Chondrocyte (in vitro differentiated cells): ENCODE data around the gene ATG10. TPM values are rescaled to one million over a fixed set of nuclear protein-coding genes. Genes with fewer than 3 reads are reported as not detected.

ENCODE experiments used
- DNase-seq: peaks from one replicate; pipeline ENCODE4 v3.0.0; 2021; ENCODE audit warnings: mixed read lengths, low spot score
- H3K27ac Mint-ChIP-seq: one replicate; pipeline ENCODE4 v1.8.0; 2021; ENCODE audit warnings: mild to moderate bottlenecking, moderate library complexity, mixed read lengths; ENCODE audit not compliant: unreplicated experiment
- H3K27me3 Mint-ChIP-seq: 2 replicates; pipeline ENCODE4 v1.8.0; 2021; ENCODE audit warnings: low read depth, mixed read lengths
- H3K36me3 Mint-ChIP-seq: 2 replicates; pipeline ENCODE4 v1.8.0; 2021; ENCODE audit warnings: low read depth, mixed read lengths
- H3K4me1 Mint-ChIP-seq: 2 replicates; pipeline ENCODE4 v1.8.0; 2021; ENCODE audit warnings: low read depth, mild to moderate bottlenecking, mixed read lengths
- H3K4me3 Mint-ChIP-seq: one replicate; pipeline ENCODE4 v1.8.0; 2021; ENCODE audit warnings: mild to moderate bottlenecking, moderate library complexity, mixed read lengths; ENCODE audit not compliant: unreplicated experiment
- H3K9me3 Mint-ChIP-seq: 2 replicates; pipeline ENCODE4 v1.8.0; 2021; ENCODE audit warnings: low read depth, mixed read lengths
- total RNA-seq: library from RNA; stranded (reverse); gene quantifications from 3 replicates; pipeline ENCODE4 v1.2.1, GENCODE V29; 2021
- TF ChIP-seq, protein P1 (sequence below): fragments of 200-600 bp; sonication (generic); IDR thresholded peaks from 2 replicates; pipeline ENCODE4 v1.5.0; 2021; ENCODE audit warnings: antibody characterized with exemption, mild to moderate bottlenecking, moderate library complexity

Gene ATG10
- total RNA-seq, 1 donor from 2014 or later = 6.4 TPM

DNA sequence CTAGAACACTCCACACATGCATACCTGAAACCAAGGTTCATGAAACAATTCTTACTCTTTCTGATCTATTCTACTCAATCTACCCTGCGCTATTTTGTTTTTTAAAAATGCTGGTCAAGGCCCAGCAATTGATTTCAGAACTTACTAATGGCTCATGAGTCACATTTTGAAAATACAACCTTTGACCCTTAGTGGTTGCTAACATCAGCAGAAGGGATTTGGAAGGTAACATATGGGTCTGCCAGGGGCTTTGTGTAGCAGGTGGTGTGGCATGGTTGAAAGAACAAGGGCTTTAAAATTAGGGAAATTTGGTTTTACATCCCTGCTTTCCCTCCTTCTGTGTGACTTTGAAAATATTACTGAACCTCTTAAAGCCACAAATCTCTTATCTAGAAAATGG is 101.4 kb downstream of the ATG10 start:
- H3K4me1 Mint-ChIP-seq = no peaks in the 10 kb centered on the region
- H3K27me3 Mint-ChIP-seq = no peaks in the 10 kb centered on the region
- peaks cover under 1% of the 10 kb centered on the region for H3K36me3 Mint-ChIP-seq
- DNase-seq = no peak
- no peaks in the 10 kb centered on the region for H3K9me3 Mint-ChIP-seq
- no peak overlapping the region for H3K4me3 Mint-ChIP-seq
- no peak overlapping the region for H3K27ac Mint-ChIP-seq
- TF ChIP-seq, protein P1, sequence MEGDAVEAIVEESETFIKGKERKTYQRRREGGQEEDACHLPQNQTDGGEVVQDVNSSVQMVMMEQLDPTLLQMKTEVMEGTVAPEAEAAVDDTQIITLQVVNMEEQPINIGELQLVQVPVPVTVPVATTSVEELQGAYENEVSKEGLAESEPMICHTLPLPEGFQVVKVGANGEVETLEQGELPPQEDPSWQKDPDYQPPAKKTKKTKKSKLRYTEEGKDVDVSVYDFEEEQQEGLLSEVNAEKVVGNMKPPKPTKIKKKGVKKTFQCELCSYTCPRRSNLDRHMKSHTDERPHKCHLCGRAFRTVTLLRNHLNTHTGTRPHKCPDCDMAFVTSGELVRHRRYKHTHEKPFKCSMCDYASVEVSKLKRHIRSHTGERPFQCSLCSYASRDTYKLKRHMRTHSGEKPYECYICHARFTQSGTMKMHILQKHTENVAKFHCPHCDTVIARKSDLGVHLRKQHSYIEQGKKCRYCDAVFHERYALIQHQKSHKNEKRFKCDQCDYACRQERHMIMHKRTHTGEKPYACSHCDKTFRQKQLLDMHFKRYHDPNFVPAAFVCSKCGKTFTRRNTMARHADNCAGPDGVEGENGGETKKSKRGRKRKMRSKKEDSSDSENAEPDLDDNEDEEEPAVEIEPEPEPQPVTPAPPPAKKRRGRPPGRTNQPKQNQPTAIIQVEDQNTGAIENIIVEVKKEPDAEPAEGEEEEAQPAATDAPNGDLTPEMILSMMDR = no peak

DNA sequence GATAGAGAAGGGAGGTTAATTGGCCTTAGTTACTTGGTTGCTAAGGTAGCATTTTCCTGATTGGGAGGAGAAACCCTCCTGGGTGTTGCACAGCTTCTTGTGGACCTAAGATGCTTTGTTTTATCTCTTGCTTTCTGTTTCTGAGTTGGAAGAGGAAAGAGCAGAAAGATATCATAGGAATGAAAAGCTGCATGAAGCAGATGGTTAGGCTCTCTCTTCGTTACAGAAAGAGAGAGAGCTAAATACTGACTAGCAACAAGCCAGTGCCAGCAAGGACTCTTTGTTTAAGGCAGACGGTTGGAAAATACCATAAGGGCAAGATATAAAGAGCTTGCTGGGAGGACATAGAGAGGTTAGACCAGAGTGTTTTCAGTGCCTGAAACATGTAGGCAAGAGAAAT is 103.1 kb downstream of the ATG10 start:
- Mint-ChIP-seq H3K4me3 (no peak overlapping the region), H3K4me1 (no peaks in the 10 kb centered on the region), H3K36me3 (no peaks in the 10 kb centered on the region), H3K9me3 (peaks cover 4% of the 10 kb centered on the region), H3K27ac (no peak overlapping the region), H3K27me3 (no peaks in the 10 kb centered on the region)
- TF ChIP-seq, protein P1 = no peak
- no peak for DNase-seq

DNA sequence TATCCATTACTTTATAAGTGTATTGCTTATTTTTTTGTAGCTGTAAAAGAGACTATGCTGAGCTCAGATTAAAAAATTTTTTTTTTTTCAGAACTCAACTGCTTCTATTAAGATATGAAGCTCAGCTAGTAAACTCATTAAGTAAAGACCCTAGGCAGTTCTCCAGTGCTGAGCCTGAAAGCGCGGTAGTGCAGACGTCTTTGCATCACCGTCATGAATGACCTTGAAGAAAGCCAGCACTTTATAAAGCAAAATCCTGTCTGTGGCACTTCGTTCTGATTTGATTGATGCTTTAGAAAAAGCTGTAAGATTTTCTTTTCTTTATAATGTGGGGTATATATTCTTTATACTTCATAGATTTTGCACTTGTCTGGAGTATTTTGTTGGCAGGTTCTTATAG is 105.7 kb downstream of the ATG10 start:
- H3K4me3 Mint-ChIP-seq = no peak overlapping the region
- peaks cover 4% of the 10 kb centered on the region for H3K36me3 Mint-ChIP-seq
- H3K9me3 Mint-ChIP-seq = peaks cover 14% of the 10 kb centered on the region
- H3K27me3 Mint-ChIP-seq = no peaks in the 10 kb centered on the region
- H3K4me1 Mint-ChIP-seq = no peaks in the 10 kb centered on the region
- no peak for DNase-seq
- H3K27ac Mint-ChIP-seq = no peak overlapping the region
- TF ChIP-seq, protein P1 = no peak

DNA sequence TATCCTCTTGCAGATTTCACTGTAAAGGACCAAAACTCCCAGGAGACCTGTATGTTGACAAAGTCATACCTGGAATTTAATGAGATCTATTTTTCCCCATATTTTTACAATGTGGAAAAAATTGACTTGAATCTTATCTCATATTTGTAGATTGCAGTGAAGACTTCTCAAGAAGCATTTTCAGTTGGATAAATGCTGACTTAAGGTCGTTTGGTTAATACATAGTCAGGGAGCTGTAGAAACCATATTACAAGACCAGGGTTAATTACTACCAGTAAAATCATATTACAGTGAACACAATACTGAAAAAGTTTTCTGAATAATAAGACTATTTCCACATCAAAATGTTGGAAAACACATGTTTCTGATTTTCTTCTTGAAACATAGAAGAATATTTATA is 119.8 kb downstream of the ATG10 start:
- Mint-ChIP-seq H3K27me3 (no peaks in the 10 kb centered on the region), H3K27ac (no peak overlapping the region), H3K4me3 (no peak overlapping the region), H3K4me1 (no peaks in the 10 kb centered on the region), H3K9me3 (peaks cover 48% of the 10 kb centered on the region), H3K36me3 (peaks cover 18% of the 10 kb centered on the region)
- TF ChIP-seq, protein P1 = no peak
- no peak for DNase-seq

DNA sequence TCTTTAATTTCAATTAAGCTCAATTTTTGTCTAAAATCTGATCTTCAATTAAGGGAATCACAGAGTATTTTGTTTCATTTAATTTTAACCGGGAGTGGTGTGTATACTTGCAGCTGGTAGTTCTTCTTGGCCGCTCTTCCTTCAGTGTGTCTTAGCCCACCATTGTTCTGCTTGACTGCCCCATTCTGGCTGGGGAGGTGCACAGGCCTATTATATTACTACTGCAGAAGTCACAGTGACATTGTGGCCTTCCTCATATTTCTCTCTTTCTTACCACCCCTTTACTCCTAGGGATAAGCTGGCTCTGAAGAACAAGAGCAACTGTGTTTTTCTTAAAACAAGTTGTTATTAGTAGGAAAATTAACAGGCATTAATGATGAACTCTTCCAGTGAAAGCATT is 123.7 kb downstream of the ATG10 start:
- peaks cover 4% of the 10 kb centered on the region for H3K4me1 Mint-ChIP-seq
- no peak overlapping the region for H3K27ac Mint-ChIP-seq
- peaks cover 9% of the 10 kb centered on the region for H3K36me3 Mint-ChIP-seq
- TF ChIP-seq, protein P1 = no peak
- no peak for DNase-seq
- H3K9me3 Mint-ChIP-seq = peaks cover 21% of the 10 kb centered on the region
- H3K27me3 Mint-ChIP-seq = no peaks in the 10 kb centered on the region
- H3K4me3 Mint-ChIP-seq = no peak overlapping the region
